SK-N-SH treated with all-trans-retinoic acid at 6 μM for 48 hours (cell line): ENCODE measurements around the gene ISOC2.

Experiments
- ARNTL ChIP-seq: fragments of 450-650 bp; formaldehyde crosslinking; IDR thresholded peaks from 2 replicates; pipeline ENCODE4 v1.5.0; 2020; ENCODE audit warnings: low read depth, mild to moderate bottlenecking, moderate library complexity, borderline replicate concordance
- CSRNP3 ChIP-seq: fragments of 250-450 bp; sonication (Bioruptor Pico); IDR thresholded peaks from 2 replicates; pipeline ENCODE4 v1.5.1; 2021; ENCODE audit warnings: mild to moderate bottlenecking, moderate library complexity
- GLIS3 ChIP-seq: fragments of 250-450 bp; sonication (Bioruptor Pico); IDR thresholded peaks from 2 replicates; pipeline ENCODE4 v1.5.0; 2020; ENCODE audit warnings: mild to moderate bottlenecking, moderate library complexity
- PATZ1 ChIP-seq: fragments of 250-450 bp; sonication (Bioruptor Pico); IDR thresholded peaks from 2 replicates; pipeline ENCODE4 v1.8.0; 2020; ENCODE audit warnings: mild to moderate bottlenecking, moderate library complexity, borderline replicate concordance
- POU6F1 ChIP-seq: fragments of 250-450 bp; sonication (Bioruptor Pico); IDR thresholded peaks from 2 replicates; pipeline ENCODE4 v1.8.0; 2021; ENCODE audit warnings: low read depth, mild to moderate bottlenecking, moderate library complexity, borderline replicate concordance
- SNAI2 ChIP-seq: fragments of 250-450 bp; sonication (Bioruptor Pico); IDR thresholded peaks from 2 replicates; pipeline ENCODE4 v1.5.0; 2020; ENCODE audit warnings: mild to moderate bottlenecking, moderate library complexity
- TCF4 ChIP-seq: fragments of 250-450 bp; sonication (Bioruptor Pico); IDR thresholded peaks from 2 replicates; pipeline ENCODE4 v1.8.0; 2021; ENCODE audit warnings: mild to moderate bottlenecking, moderate library complexity, borderline replicate concordance
- ZFP30 ChIP-seq: fragments of 450-650 bp; formaldehyde crosslinking; IDR thresholded peaks from 2 replicates; pipeline ENCODE4 v1.5.0; 2022; ENCODE audit warnings: mild to moderate bottlenecking, moderate library complexity
- ZNF565 ChIP-seq: fragments of 450-650 bp; formaldehyde crosslinking; conservative IDR thresholded peaks from 2 replicates; pipeline ENCODE4 v1.5.0; 2020; ENCODE audit warnings: low read depth, mild to moderate bottlenecking, moderate library complexity
- ZNF70 ChIP-seq: fragments of 450-650 bp; formaldehyde crosslinking; IDR thresholded peaks from 2 replicates; pipeline ENCODE4 v1.5.0; 2020; ENCODE audit warnings: mild to moderate bottlenecking, moderate library complexity

GRCh38 chr19:55468054-55468393 is 6.6 kb upstream of the ISOC2 start:
- TF ChIP-seq PATZ1 (CRISPR knock-in tag) (no peak), GLIS3 (no peak), ZNF565 (CRISPR knock-in tag) (no peak), ZNF70 (CRISPR knock-in tag) (no peak), CSRNP3 (no peak), ARNTL (CRISPR knock-in tag) (no peak), POU6F1 (CRISPR knock-in tag) (no peak), SNAI2 (CRISPR knock-in tag) (no peak), TCF4 (CRISPR knock-in tag) (no peak), ZFP30 (CRISPR knock-in tag) (no peak)
